Endothelial cell of umbilical vein (primary cell): ENCODE measurements around the gene USP11. TPM values are rescaled to one million over a fixed set of nuclear protein-coding genes. Genes with fewer than 3 reads are reported as not detected.

Experiments used
- BruUV-seq: library from RNA; stranded (reverse); fragments of 400-500 nt; replicated peaks from 2 replicates; lab custom pipeline; 2021; lab: Mats Ljungman, UMichigan
- CTCF ChIA-PET: fragments of 300-600, 350-600 bp; sonication (Branson Sonifier 250); formaldehyde crosslinking; loops from one replicate; lab custom pipeline; 2021; ENCODE audit warnings: antibody characterized with exemption, inconsistent platforms; lab: Charles Lee
- POLR2A ChIA-PET: fragments of 300-600, 350-600 bp; sonication (Branson Sonifier 250); formaldehyde crosslinking; loops from one replicate; lab custom pipeline; 2021; ENCODE audit warnings: antibody characterized with exemption, inconsistent platforms; lab: Charles Lee
- DNase-seq: peaks from one replicate; pipeline ENCODE4 v3.0.0-alpha.2; 2011; ENCODE audit warnings: low read depth, low spot score
- FAIRE-seq: peaks from 2 replicates; lab custom pipeline; 2011; peaks lifted over from hg19 to GRCh38; lab: Jason Lieb, UNC
- H2AFZ ChIP-seq: 2 replicates; pipeline ENCODE4 v1.6.0; 2012; ENCODE audit warnings: low read depth, low read length, control low read depth, inconsistent platforms
- H3K27ac ChIP-seq: 2 replicates; pipeline ENCODE4 v1.5.1; 2011; ENCODE audit warnings: low read depth, mild to moderate bottlenecking, control low read depth, low read length, moderate library complexity; ENCODE audit not compliant: insufficient read depth
- H3K27me3 ChIP-seq, 2 experiments: 2 replicates each; pipeline versions ENCODE4 v1.6.0 to v1.6.1; 2011; ENCODE audit warnings: low read length in 2 of 2, mixed read lengths in 1 of 2; ENCODE audit not compliant: control insufficient read depth in 2 of 2, insufficient read depth in 2 of 2
- H3K36me3 ChIP-seq, 2 experiments: 2 replicates in 1 of 2; 3 replicates in 1 of 2; pipeline ENCODE4 v1.5.1; 2011; ENCODE audit warnings: low read length in 2 of 2, mild to moderate bottlenecking in 1 of 2, moderate library complexity in 1 of 2; ENCODE audit not compliant: control insufficient read depth in 2 of 2, insufficient read depth in 2 of 2; ENCODE audit errors: extremely low read depth in 1 of 2
- H3K4me1 ChIP-seq: 3 replicates; pipeline ENCODE4 v1.5.1; 2011; ENCODE audit warnings: mild to moderate bottlenecking, low read length; ENCODE audit not compliant: control insufficient read depth, insufficient read depth; ENCODE audit errors: extremely low read depth
- H3K4me2 ChIP-seq: 2 replicates; pipeline ENCODE4 v1.6.1; 2011; ENCODE audit warnings: low read length, control low read depth, mixed read lengths; ENCODE audit not compliant: insufficient read depth
- H3K4me3 ChIP-seq, 3 experiments: fragments of 200-600 bp in 1 of 3; sonication (generic), shearing (Covaris generic) in 1 of 3; replicated peaks in 1 of 3; 2 replicates each; pipeline ENCODE4 v1.5.1; 2011 to 2016; ENCODE audit warnings: control low read depth in 3 of 3, low read length in 3 of 3, mild to moderate bottlenecking in 2 of 3, inconsistent platforms in 1 of 3, low read depth in 1 of 3, moderate library complexity in 1 of 3; ENCODE audit not compliant: insufficient read depth in 1 of 3
- H3K79me2 ChIP-seq: 2 replicates; pipeline ENCODE4 v1.6.0; 2012; ENCODE audit warnings: low read length, inconsistent platforms; ENCODE audit not compliant: control insufficient read depth, insufficient read depth
- H3K9ac ChIP-seq: replicated peaks from 2 replicates; pipeline ENCODE3; 2011; ENCODE audit warnings: low read length, control low read depth; ENCODE audit not compliant: insufficient read depth; ENCODE audit errors: extremely low read depth
- H3K9me1 ChIP-seq: replicated peaks from 3 replicates; pipeline ENCODE4 v1.6.0; 2011; ENCODE audit warnings: mild to moderate bottlenecking, low read length; ENCODE audit not compliant: control insufficient read depth, insufficient read depth; ENCODE audit errors: extremely low read depth
- H3K9me3 ChIP-seq: replicated peaks from 2 replicates; pipeline ENCODE4 v1.5.1; 2012; ENCODE audit warnings: low read length, inconsistent platforms; ENCODE audit not compliant: control insufficient read depth, insufficient read depth
- H4K20me1 ChIP-seq: replicated peaks from 2 replicates; pipeline ENCODE3; 2011; ENCODE audit warnings: mild to moderate bottlenecking, low read length; ENCODE audit not compliant: control insufficient read depth, insufficient read depth; ENCODE audit errors: extremely low read depth
- EZH2 ChIP-seq: IDR thresholded peaks from 2 replicates; pipeline ENCODE4 v1.6.1; 2012; ENCODE audit warnings: borderline replicate concordance, low read depth, mild to moderate bottlenecking, moderate library complexity, low read length, inconsistent platforms; ENCODE audit not compliant: severe bottlenecking
- FOS ChIP-seq: IDR thresholded peaks from 2 replicates; pipeline ENCODE4 v1.6.1; 2011; ENCODE audit warnings: mild to moderate bottlenecking, low read length, moderate library complexity, borderline replicate concordance; ENCODE audit not compliant: insufficient read depth
- GATA2 ChIP-seq: IDR thresholded peaks from 2 replicates; pipeline ENCODE4 v1.7.0; 2011; ENCODE audit warnings: low read depth, mild to moderate bottlenecking, moderate library complexity, mixed read lengths, low read length; ENCODE audit not compliant: insufficient read length, insufficient read depth
- JUN ChIP-seq: IDR thresholded peaks from 2 replicates; pipeline ENCODE4 v1.6.1; 2011; ENCODE audit warnings: borderline replicate concordance, low read depth; ENCODE audit not compliant: insufficient read length, insufficient read depth
- MYC ChIP-seq: IDR thresholded peaks from one replicate; pipeline ENCODE4 v1.6.1; 2011; ENCODE audit warnings: mild to moderate bottlenecking, low read depth, low read length
- POLR2A ChIP-seq: IDR thresholded peaks from 2 replicates; pipeline ENCODE4 v1.6.1; 2012; ENCODE audit warnings: low read depth, mild to moderate bottlenecking, control low read depth, low read length
- POLR2AphosphoS5 ChIP-seq: IDR thresholded peaks from 2 replicates; pipeline ENCODE4 v1.6.1; 2012; ENCODE audit warnings: low read depth, mild to moderate bottlenecking, control low read depth, low read length, moderate library complexity; ENCODE audit not compliant: insufficient read depth
- dilution Hi-C: fragments of 300-500 bp; cut with MboI; formaldehyde crosslinking; loops from one replicate; pipeline ENCODE4 v1.15.0; 2019; ENCODE audit warnings: low sequenced_read_pairs; ENCODE audit not compliant: extremely low pct_ligation_motif_present
- intact Hi-C: fragments of 100-400 bp; cut with micrococcal nuclease; formaldehyde crosslinking; loops from one replicate; pipeline ENCODE4 v1.10.0; 2022
- polyA plus RNA-seq, 4 experiments: library from polyadenylated mRNA; depleted of rRNA in 3 of 4; stranded (reverse) in 3 of 4; unstranded in 1 of 4; fragments of >200 nt; gene quantifications; 2 replicates each; pipeline versions ENCODE4 v1.2.1 to v1.2.3, GENCODE V29; 2011 to 2012; ENCODE audit warnings: missing spikeins in 1 of 4
- total RNA-seq: library from RNA; stranded (reverse); gene quantifications from 2 replicates; pipeline ENCODE4 v1.2.3, GENCODE V29; 2021
- TF ChIP-seq, protein P1 (sequence below): IDR thresholded peaks from 2 replicates; pipeline ENCODE4 v1.6.1; 2011; ENCODE audit not compliant: insufficient read depth, insufficient read length
- TF ChIP-seq, protein P2 (sequence below), 2 donors: IDR thresholded peaks; 1 replicate in 1 of 2; 2 replicates in 1 of 2; pipeline ENCODE4 v1.5.1; 2011; ENCODE audit warnings: low read length in 2 of 2, mild to moderate bottlenecking in 2 of 2, moderate library complexity in 2 of 2, control low read depth in 1 of 2, inconsistent platforms in 1 of 2, low read depth in 1 of 2; ENCODE audit not compliant: insufficient read depth in 1 of 2; ENCODE audit errors: extremely low read depth in 1 of 2

Gene USP11
- total and polyA plus RNA-seq, 2 donors (not counting 3 experiments of a cell fraction or from before 2014, with no cell fraction given), result 24.0 to 36.4 TPM

DNA sequence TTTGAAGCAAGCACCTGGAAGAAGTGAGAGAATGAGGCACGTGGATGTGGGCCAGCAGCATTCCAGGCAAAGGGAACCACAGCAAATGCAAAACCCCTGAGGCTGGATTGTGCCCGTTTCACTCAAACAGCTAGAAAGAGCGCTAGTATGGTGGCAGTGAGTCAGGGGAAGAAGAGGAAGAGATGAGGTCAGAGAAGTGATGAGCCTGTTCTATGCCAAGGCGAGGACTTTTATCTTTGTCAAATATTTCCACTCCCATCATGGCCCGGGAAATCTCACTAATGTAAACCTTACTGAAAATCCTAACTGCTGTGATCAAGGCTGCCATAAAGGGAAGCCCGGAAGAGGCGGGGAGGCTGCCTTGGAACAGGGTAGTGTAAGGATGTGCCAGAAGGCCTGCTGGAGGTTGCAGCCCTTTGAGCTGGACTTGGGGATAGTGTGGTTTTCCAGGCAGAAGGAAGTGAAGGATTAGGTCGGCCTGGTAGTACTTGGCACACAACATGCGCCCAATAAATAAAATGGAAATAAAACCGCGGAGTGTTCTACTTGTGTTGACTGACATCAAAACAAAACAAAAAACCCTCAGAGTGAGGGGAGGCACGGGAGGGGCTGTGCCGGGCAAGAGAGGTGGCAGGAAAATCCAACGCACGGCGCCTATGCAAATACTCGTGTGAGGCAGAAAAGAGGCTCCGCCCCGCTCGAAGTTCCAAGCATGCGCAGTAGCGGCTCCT is 15.5 kb upstream of the USP11 start:
- intact Hi-C loops (loop anchor here (1.0 to 5.0 kb wide), 4 partner anchors 24 to 305 kb away; partner anchors contain the start of genes UBA1 and ZNF41), dilution Hi-C loops (no loop called here)
- CTCF ChIA-PET, result interaction anchor here (0.6 to 2.0 kb wide), 5 partner anchors 72 to 342 kb away, joined by 3 to 13 read pairs (median 4); partner anchors contain the start of genes NDUFB11 and RBM10
- TF ChIP-seq POLR2A, result no peak
- no peak for TF ChIP-seq JUN
- no peak for TF ChIP-seq EZH2
- TF ChIP-seq FOS, result no peak
- TF ChIP-seq MYC, result no peak
- no peak for TF ChIP-seq GATA2
- TF ChIP-seq, protein P1, sequence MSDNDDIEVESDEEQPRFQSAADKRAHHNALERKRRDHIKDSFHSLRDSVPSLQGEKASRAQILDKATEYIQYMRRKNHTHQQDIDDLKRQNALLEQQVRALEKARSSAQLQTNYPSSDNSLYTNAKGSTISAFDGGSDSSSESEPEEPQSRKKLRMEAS, result no peak
- TF ChIP-seq POLR2AphosphoS5, result no peak
- TF ChIP-seq, protein P2, sequence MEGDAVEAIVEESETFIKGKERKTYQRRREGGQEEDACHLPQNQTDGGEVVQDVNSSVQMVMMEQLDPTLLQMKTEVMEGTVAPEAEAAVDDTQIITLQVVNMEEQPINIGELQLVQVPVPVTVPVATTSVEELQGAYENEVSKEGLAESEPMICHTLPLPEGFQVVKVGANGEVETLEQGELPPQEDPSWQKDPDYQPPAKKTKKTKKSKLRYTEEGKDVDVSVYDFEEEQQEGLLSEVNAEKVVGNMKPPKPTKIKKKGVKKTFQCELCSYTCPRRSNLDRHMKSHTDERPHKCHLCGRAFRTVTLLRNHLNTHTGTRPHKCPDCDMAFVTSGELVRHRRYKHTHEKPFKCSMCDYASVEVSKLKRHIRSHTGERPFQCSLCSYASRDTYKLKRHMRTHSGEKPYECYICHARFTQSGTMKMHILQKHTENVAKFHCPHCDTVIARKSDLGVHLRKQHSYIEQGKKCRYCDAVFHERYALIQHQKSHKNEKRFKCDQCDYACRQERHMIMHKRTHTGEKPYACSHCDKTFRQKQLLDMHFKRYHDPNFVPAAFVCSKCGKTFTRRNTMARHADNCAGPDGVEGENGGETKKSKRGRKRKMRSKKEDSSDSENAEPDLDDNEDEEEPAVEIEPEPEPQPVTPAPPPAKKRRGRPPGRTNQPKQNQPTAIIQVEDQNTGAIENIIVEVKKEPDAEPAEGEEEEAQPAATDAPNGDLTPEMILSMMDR (IDR thresholded peaks at IDR 0.05; ENCODE audit: extremely low read depth in 1 of 2, insufficient read depth in 1 of 2, low read depth in 1 of 2, low read length in 2 of 2), result no peak
- no peaks in the 10 kb centered on the region for H3K9me1 ChIP-seq
- no peak overlapping the region for H2AFZ ChIP-seq
- H3K9me3 ChIP-seq, result no peaks in the 10 kb centered on the region
- peak overlapping the region; percentile 63 for H3K9ac ChIP-seq
- H3K27me3 ChIP-seq, result no peaks in the 10 kb centered on the region
- peak overlapping the region; percentile 71 for H3K4me2 ChIP-seq
- H3K4me1 ChIP-seq, result peaks cover 13% of the 10 kb centered on the region
- peaks cover 10 to 29% of the 10 kb centered on the region in 2 experiments for H3K36me3 ChIP-seq
- H3K4me3 ChIP-seq, result no peak overlapping the region
- DNase-seq, result no peak
- H4K20me1 ChIP-seq, result no peaks in the 10 kb centered on the region
- no peak for FAIRE-seq
- POLR2A ChIA-PET, result interaction anchor here (0.8 to 1.9 kb wide), 3 partner anchors 16 to 306 kb away, joined by 3 to 10 read pairs (median 5); partner anchors contain the start of gene USP11
- TSS peak; percentile 60 for BruUV-seq
- H3K79me2 ChIP-seq, result peaks cover 37% of the 10 kb centered on the region
- peak overlapping the region; percentile 91 for H3K27ac ChIP-seq
